Measurements from ENCODE around the gene ZFHX3. TPM values are rescaled to one million over a fixed set of nuclear protein-coding genes. Genes with fewer than 3 reads are reported as not detected.

The ZFHX3 gene
- total and polyA plus RNA-seq, 10 of the 15 experiments (the other 5 are each of a cell fraction or from before 2014, with no cell fraction given), result 0.68 to 8.6 (median 2.0) TPM

- Histone ChIP-seq H3K4me3 (no peak overlapping the region), H3K4me1 (ENCODE audit: control insufficient read depth, insufficient read depth, low read length) (0 out of 2 replicates have a peak, but pooled peaks cover 2% of the 10 kb centered on the region), H3K27ac (ENCODE audit: control insufficient read depth, insufficient read depth) (no peak overlapping the region), H3K4me2 (ENCODE audit: control insufficient read depth, insufficient read depth) (no peak overlapping the region), H3K79me2 (ENCODE audit: control insufficient read depth, insufficient read depth, low read length) (no peaks in the 10 kb centered on the region), H3K9ac (ENCODE audit: control insufficient read depth, insufficient read depth, low read length) (no peak overlapping the region), H2AFZ (ENCODE audit: control insufficient read depth, low read depth, low read length) (no peak overlapping the region), H3K36me3 (ENCODE audit: control insufficient read depth in 2 of 2, insufficient read depth in 2 of 2, low read length in 1 of 2) (no peaks in the 10 kb centered on the region), H3K9me3 (replicated peaks; ENCODE audit: control insufficient read depth, insufficient read depth, low read length) (no peaks in the 10 kb centered on the region), H4K20me1 (ENCODE audit: control insufficient read depth, insufficient read depth) (no peaks in the 10 kb centered on the region), H3K27me3 (replicated peaks in 1 of 2; ENCODE audit: control insufficient read depth in 2 of 2, insufficient read depth in 2 of 2, low read length in 1 of 2) (no peaks in the 10 kb centered on the region)
- ChIA-PET CTCF (interaction anchor here (1.0 to 1.9 kb wide), 3 partner anchors 74 to 864 kb away, joined by 3 to 4 read pairs (median 4); no protein-coding TSS in a partner anchor), RAD21 (ENCODE audit: unreplicated experiment) (no interaction called here), SMC1A (ENCODE audit: uncharacterized antibody, unreplicated experiment) (interaction anchor here (0.7 to 1.8 kb wide), 4 partner anchors 22 to 427 kb away, joined by 3 to 4 read pairs (median 3); no protein-coding TSS in a partner anchor), POLR2A (interaction anchor here (0.9 to 1.0 kb wide), 2 partner anchors 16 to 22 kb away, joined by 3 read pairs; no protein-coding TSS in a partner anchor)
- in situ Hi-C loops (cut with MboI) (no loop called here), intact Hi-C loops (cut with micrococcal nuclease; ENCODE audit: unreplicated experiment) (no loop called here)
- 85% methylated on average over 7 of the region's 7 CpGs for WGBS (ENCODE audit: insufficient coverage, insufficient replicate concordance, low lambda C conversion rate, missing lambda C conversion rate)
- TF ChIP-seq FOXM1 (IDR thresholded peaks at IDR 0.05; ENCODE audit: low read depth, low read length) (no peak), NR2C2 (IDR thresholded peaks at IDR 0.05; ENCODE audit: borderline replicate concordance, control insufficient read depth, insufficient read length, low read depth) (no peak), TARDBP (IDR thresholded peaks at IDR 0.05; ENCODE audit: borderline replicate concordance) (no peak), RCOR1 (conservative IDR thresholded peaks at IDR 0.05; ENCODE audit: low read depth, low read length) (no peak), MTA3 (IDR thresholded peaks at IDR 0.05; ENCODE audit: borderline replicate concordance, low read length) (no peak), LARP7 (IDR thresholded peaks at IDR 0.05) (no peak), SREBF2 (IDR thresholded peaks at IDR 0.05; ENCODE audit: low read length) (no peak), POLR2AphosphoS2 (IDR thresholded peaks at IDR 0.05; ENCODE audit: low read depth, low read length) (no peak), RELB (IDR thresholded peaks at IDR 0.05; ENCODE audit: low read depth) (no peak), NFYB (IDR thresholded peaks at IDR 0.05; ENCODE audit: insufficient read depth, low read depth, low read length) (no peak), USF2 (IDR thresholded peaks at IDR 0.05; ENCODE audit: borderline replicate concordance, low read depth, low read length) (no peak), MLLT1 (IDR thresholded peaks at IDR 0.05) (no peak), POLR2AphosphoS5 (IDR thresholded peaks at IDR 0.05; ENCODE audit: low read length) (no peak), BHLHE40 (IDR thresholded peaks at IDR 0.05; ENCODE audit: borderline replicate concordance in 1 of 2, low read depth in 2 of 2, low read length in 1 of 2) (no peak)
- no peak for DNase-seq (ENCODE audit: low read depth, low spot score)
- BruUV-seq (replicated peaks), result no TSS peak
- ATAC-seq, result no peak
- peak; percentile 13 for FAIRE-seq
Measured at GRCh38 chr16:72930396-72930795, 117.5 kb downstream of the ZFHX3 start.
